H1 (cell line): ENCODE data around the gene NUBPL. TPM values are rescaled to one million over a fixed set of nuclear protein-coding genes. Genes with fewer than 3 reads are reported as not detected.

ENCODE experiments used
- CTCF ChIA-PET: fragments of 300-600 bp; sonication (Branson Sonifier 250); formaldehyde crosslinking; loops from one replicate; lab custom pipeline; 2021; ENCODE audit not compliant: partially characterized antibody; lab: Charles Lee
- POLR2A ChIA-PET: fragments of 300-600 bp; sonication (Branson Sonifier 250); formaldehyde crosslinking; loops from one replicate; lab custom pipeline; 2021; ENCODE audit warnings: inconsistent platforms; ENCODE audit not compliant: partially characterized antibody; lab: Charles Lee
- DNase-seq, 2 experiments: peaks; one replicate each; pipeline versions ENCODE4 v3.0.0 to v3.0.0-alpha.2; 2010 to 2022; ENCODE audit warnings: low spot score in 2 of 2, low read depth in 1 of 2, mixed read lengths in 1 of 2
- FAIRE-seq: peaks from 2 replicates; lab custom pipeline; 2011; peaks lifted over from hg19 to GRCh38; lab: Jason Lieb, UNC
- H2AFZ ChIP-seq: 2 replicates; pipeline ENCODE4 v1.8.1; 2012; ENCODE audit warnings: low read length, inconsistent platforms
- H2AK5ac ChIP-seq: 2 replicates; pipeline ENCODE4 v1.6.1; 2013; ENCODE audit warnings: low read depth, low read length
- H2BK120ac ChIP-seq: replicated peaks from 2 replicates; pipeline ENCODE3; 2013; ENCODE audit warnings: low read depth, low read length, inconsistent platforms
- H2BK12ac ChIP-seq: 2 replicates; pipeline ENCODE4 v1.6.1; 2013; ENCODE audit warnings: low read depth, low read length
- H2BK15ac ChIP-seq: 2 replicates; pipeline ENCODE4 v1.6.1; 2013; ENCODE audit warnings: low read length
- H2BK20ac ChIP-seq: 2 replicates; pipeline ENCODE4 v1.6.1; 2013; ENCODE audit warnings: low read length
- H2BK5ac ChIP-seq: 2 replicates; pipeline ENCODE4 v1.6.1; 2013; ENCODE audit warnings: low read depth, low read length
- H3K14ac ChIP-seq: 2 replicates; pipeline ENCODE4 v1.6.1; 2013; ENCODE audit warnings: inconsistent platforms; ENCODE audit not compliant: insufficient read length
- H3K18ac ChIP-seq: 2 replicates; pipeline ENCODE4 v1.6.1; 2013; ENCODE audit warnings: low read length; ENCODE audit errors: extremely low read depth
- H3K23ac ChIP-seq: 2 replicates; pipeline ENCODE4 v1.6.1; 2013; ENCODE audit warnings: inconsistent platforms; ENCODE audit not compliant: insufficient read length
- H3K23me2 ChIP-seq: 2 replicates; pipeline ENCODE4 v1.6.1; 2013; ENCODE audit warnings: low read depth, low read length
- H3K27ac ChIP-seq: 2 replicates; pipeline ENCODE4 v1.6.1; 2011; ENCODE audit warnings: low read depth, low read length, inconsistent platforms
- H3K27me3 ChIP-seq, 4 experiments: replicated peaks in 1 of 4; 1 replicate in 1 of 4; 2 replicates in 3 of 4; pipeline versions ENCODE4 v1.6.1 to v1.8.1; 2011 to 2013; ENCODE audit warnings: low read length in 3 of 4, mild to moderate bottlenecking in 3 of 4, inconsistent platforms in 2 of 4, mixed read lengths in 2 of 4, moderate library complexity in 1 of 4; ENCODE audit not compliant: control insufficient read depth in 3 of 4, insufficient read depth in 3 of 4; ENCODE audit errors: extremely low read depth in 1 of 4
- H3K36me3 ChIP-seq, 4 experiments: 2 replicates each; pipeline versions ENCODE4 v1.6.1 to v1.8.1; 2011 to 2013; ENCODE audit warnings: mild to moderate bottlenecking in 4 of 4, low read length in 3 of 4, moderate library complexity in 2 of 4, control low read depth in 1 of 4, inconsistent platforms in 1 of 4; ENCODE audit not compliant: insufficient read depth in 4 of 4, control insufficient read depth in 2 of 4
- H3K4ac ChIP-seq: replicated peaks from 2 replicates; pipeline ENCODE3; 2013; ENCODE audit warnings: low read length, low read depth, mixed read lengths, inconsistent platforms; ENCODE audit not compliant: insufficient read length
- H3K4me1 ChIP-seq, 4 experiments: replicated peaks in 1 of 4; 1 replicate in 1 of 4; 2 replicates in 3 of 4; pipeline versions ENCODE4 v1.6.1 to v1.8.1; 2011 to 2013; ENCODE audit warnings: low read length in 3 of 4, inconsistent platforms in 2 of 4, mixed read lengths in 1 of 4; ENCODE audit not compliant: insufficient read depth in 4 of 4, control insufficient read depth in 3 of 4
- H3K4me2 ChIP-seq, 2 experiments: 2 replicates each; pipeline versions ENCODE4 v1.6.1 to v1.8.1; 2011 to 2013; ENCODE audit warnings: low read depth in 2 of 2, low read length in 2 of 2, control low read depth in 1 of 2, inconsistent platforms in 1 of 2, mild to moderate bottlenecking in 1 of 2; ENCODE audit not compliant: insufficient read depth in 1 of 2
- H3K4me3 ChIP-seq, 4 experiments: fragments of 200-600, 300-600 bp in 1 of 4; sonication (generic), shearing (Covaris generic), sonication (Bioruptor Twin) in 1 of 4; 2 replicates each; pipeline versions ENCODE4 v1.5.1 to v1.8.1; 2011 to 2016; ENCODE audit warnings: low read length in 4 of 4, low read depth in 3 of 4, control low read depth in 2 of 4, inconsistent platforms in 2 of 4, mild to moderate bottlenecking in 2 of 4, mixed read lengths in 1 of 4, moderate library complexity in 1 of 4; ENCODE audit not compliant: insufficient read depth in 2 of 4; ENCODE audit errors: extremely low read depth in 1 of 4
- H3K56ac ChIP-seq: replicated peaks from 2 replicates; pipeline ENCODE3; 2013; ENCODE audit warnings: low read depth, mild to moderate bottlenecking, mixed read lengths, low read length, inconsistent platforms; ENCODE audit not compliant: insufficient read length
- H3K79me1 ChIP-seq: 2 replicates; pipeline ENCODE4 v1.6.1; 2013; ENCODE audit warnings: low read depth, low read length, control low read depth
- H3K79me2 ChIP-seq, 2 experiments: 2 replicates each; pipeline versions ENCODE4 v1.6.1 to v1.8.1; 2012 to 2013; ENCODE audit warnings: low read length in 2 of 2, mild to moderate bottlenecking in 2 of 2, inconsistent platforms in 1 of 2; ENCODE audit not compliant: insufficient read depth in 2 of 2, control insufficient read depth in 1 of 2
- H3K9ac ChIP-seq, 4 experiments: replicated peaks in 1 of 4; 1 replicate in 1 of 4; 2 replicates in 3 of 4; pipeline versions ENCODE4 v1.6.1 to v1.8.1; 2011 to 2013; ENCODE audit warnings: low read depth in 3 of 4, low read length in 3 of 4, control low read depth in 2 of 4, mild to moderate bottlenecking in 2 of 4, moderate library complexity in 2 of 4, inconsistent platforms in 1 of 4; ENCODE audit errors: extremely low read depth in 1 of 4
- H3K9me3 ChIP-seq, 2 experiments: 2 replicates each; pipeline versions ENCODE4 v1.6.1 to v1.8.1; 2012 to 2013; ENCODE audit warnings: mild to moderate bottlenecking in 2 of 2, moderate library complexity in 2 of 2, control low read depth in 1 of 2, inconsistent platforms in 1 of 2, low read depth in 1 of 2, low read length in 1 of 2, mixed read lengths in 1 of 2; ENCODE audit not compliant: insufficient read depth in 2 of 2
- H4K20me1 ChIP-seq, 2 experiments: replicated peaks in 1 of 2; 2 replicates each; pipeline versions ENCODE3 to v1.8.1; 2011 to 2013; ENCODE audit warnings: inconsistent platforms in 2 of 2, low read length in 2 of 2, mild to moderate bottlenecking in 1 of 2; ENCODE audit not compliant: insufficient read depth in 2 of 2, control insufficient read depth in 1 of 2
- H4K5ac ChIP-seq: 2 replicates; pipeline ENCODE4 v1.6.1; 2013; ENCODE audit warnings: low read length, low read depth, mixed read lengths, inconsistent platforms; ENCODE audit not compliant: insufficient read length
- H4K8ac ChIP-seq: 2 replicates; pipeline ENCODE4 v1.8.0; 2013; ENCODE audit warnings: mild to moderate bottlenecking, moderate library complexity, low read length, inconsistent platforms; ENCODE audit not compliant: insufficient read depth; ENCODE audit errors: extremely low read depth
- H4K91ac ChIP-seq: replicated peaks from 2 replicates; pipeline ENCODE3; 2013; ENCODE audit warnings: low read length, mixed read lengths, inconsistent platforms; ENCODE audit not compliant: insufficient read length
- WGBS, 2 experiments: shearing (Covaris generic) in 1 of 2; methylation state at CpG; one replicate each; pipeline versions ENCODE4 v1.1.6 to v1.1.7; 2013 to 2015; ENCODE audit warnings: low lambda C conversion rate in 2 of 2, mixed read lengths in 2 of 2, inconsistent platforms in 1 of 2, low coverage in 1 of 2, missing lambda C conversion rate in 1 of 2; ENCODE audit not compliant: insufficient replicate concordance in 2 of 2, insufficient coverage in 1 of 2, insufficient read length in 1 of 2; ENCODE audit errors: extremely low coverage in 1 of 2, missing lambda C conversion rate in 1 of 2; 5-methylcytosine and 5-hydroxymethylcytosine counted together
- polyA plus RNA-seq, 7 experiments: library from polyadenylated mRNA; depleted of rRNA in 3 of 7; stranded (reverse) in 5 of 7; unstranded in 2 of 7; fragments of >200 nt in 5 of 7; fragments of 200-250 nt in 2 of 7; gene quantifications; 1 replicate in 5 of 7; 2 replicates in 1 of 7; 4 replicates in 1 of 7; pipeline versions ENCODE4 v1.2.1 to v1.2.3, GENCODE V29; 2011 to 2013; ENCODE audit warnings: missing spikeins in 2 of 7, mixed read lengths in 2 of 7
- total RNA-seq: library from RNA; stranded (reverse); fragmentation: NEBNext Ultra II Directional; extraction: Animal tissue kit (Norgen Biotek cat#: 25700); gene quantifications from 2 replicates; pipeline ENCODE4 v1.2.1, GENCODE V29; 2021

NUBPL gene
- total and polyA plus RNA-seq, 2 of the 8 experiments (the other 6 are each of a cell fraction or from before 2014, with no cell fraction given): 1.6 to 6.8 TPM

GRCh38 chr14:31705731-31706130 is 144.5 kb downstream of the NUBPL start:
- Histone ChIP-seq H3K27me3 (no peaks in the 10 kb centered on the region), H2BK120ac (no peak overlapping the region), H2BK20ac (no peak overlapping the region), H3K79me1 (no peaks in the 10 kb centered on the region), H3K23ac (no peak overlapping the region), H3K56ac (no peak overlapping the region), H2BK5ac (no peak overlapping the region), H3K4me1 (no peaks in the 10 kb centered on the region), H2AK5ac (no peak overlapping the region), H3K14ac (no peak overlapping the region), H3K4me3 (no peak overlapping the region), H4K5ac (no peak overlapping the region), H3K23me2 (no peaks in the 10 kb centered on the region), H4K8ac (no peak overlapping the region), H3K9me3 (peaks cover 22 to 33% of the 10 kb centered on the region in 2 experiments), H3K9ac (no peak overlapping the region), H2AFZ (no peak overlapping the region), H3K79me2 (no peaks in the 10 kb centered on the region), H3K36me3 (peaks cover 0 to 1% (median 0%) of the 10 kb centered on the region in 4 experiments; a peak in 1 of 8 replicates), H3K4me2 (no peak overlapping the region), H4K20me1 (no peaks in the 10 kb centered on the region), H2BK12ac (no peak overlapping the region), H2BK15ac (no peak overlapping the region), H3K4ac (no peak overlapping the region), H4K91ac (no peak overlapping the region), H3K18ac (no peak overlapping the region), H3K27ac (no peak overlapping the region)
- POLR2A ChIA-PET: no interaction called here
- 93% methylated on average over 8 of the region's 14 CpGs; no CpG with 5 or more reads in 1 of the 2 experiments for WGBS, 2 experiments
- FAIRE-seq: no peak
- CTCF ChIA-PET: no interaction called here
- DNase-seq: no peak
